Measurements from ENCODE around the gene FERMT3. TPM values are rescaled to one million over a fixed set of nuclear protein-coding genes. Genes with fewer than 3 reads are reported as not detected.

Gene FERMT3
- total and polyA plus RNA-seq, 2 of the 13 experiments (the other 11 are each of a cell fraction or from before 2014, with no cell fraction given), result 0.29 TPM; not detected in 1

DNA sequence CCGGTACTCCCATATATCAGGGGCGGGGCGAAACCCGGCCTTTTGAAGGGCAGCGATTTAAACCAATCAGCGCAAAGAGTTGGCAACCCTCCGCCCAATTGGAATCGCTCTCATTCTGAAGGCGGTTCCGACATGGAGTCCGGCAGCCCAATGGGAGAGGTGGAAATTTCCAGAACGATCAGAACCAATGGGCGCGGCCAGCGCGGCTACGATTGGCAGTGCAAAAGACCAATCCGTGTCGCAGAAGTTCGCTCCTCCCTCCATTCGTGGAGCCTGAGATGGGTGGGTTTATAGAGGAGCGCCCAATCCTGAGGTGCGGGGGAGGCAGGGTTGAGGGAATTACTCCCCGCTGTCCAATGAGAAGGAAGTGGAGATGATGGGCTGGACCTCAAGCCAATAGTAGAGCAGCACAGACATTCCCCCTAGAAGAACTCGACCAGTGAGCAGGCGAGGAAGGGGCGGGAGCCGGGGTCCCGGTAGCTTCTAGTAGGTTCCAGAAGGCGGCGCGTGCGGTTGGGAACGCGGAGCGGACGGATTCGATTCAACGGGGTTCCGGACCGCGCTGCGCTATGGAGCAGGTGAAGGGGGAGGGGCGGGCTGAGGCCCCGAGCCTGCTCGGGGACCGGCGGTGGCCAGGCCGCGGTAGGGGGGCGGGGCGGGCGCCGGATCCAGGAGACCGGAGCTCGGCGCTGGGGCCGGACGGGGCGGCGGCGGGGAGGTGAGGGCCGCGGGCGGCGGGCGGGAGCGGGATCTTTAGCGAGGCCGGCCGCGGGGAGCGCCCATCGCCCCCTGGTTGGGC, 20.6 kb upstream of the FERMT3 start, which contains the start of gene STIP1 (continued):
- TF ChIP-seq ONECUT2 (CRISPR knock-in tag; IDR thresholded peaks at IDR 0.05) (no peak), SNRNP70 (IDR thresholded peaks at IDR 0.05; ENCODE audit: low read depth, low read length) (no peak), KDM2A (CRISPR knock-in tag; IDR thresholded peaks at IDR 0.05; ENCODE audit: borderline replicate concordance, low read depth) (peak; percentile 49; the same call in 1 of the 2 replicates), ZFP36L2 (CRISPR knock-in tag; IDR thresholded peaks at IDR 0.05) (no peak), RXRB (CRISPR knock-in tag; IDR thresholded peaks at IDR 0.05; ENCODE audit: borderline replicate concordance) (peak; percentile 60), TOPORS (CRISPR knock-in tag; IDR thresholded peaks at IDR 0.05) (no peak), MEF2D (CRISPR knock-in tag; IDR thresholded peaks at IDR 0.05) (no peak; the same call in 1 of the 2 replicates), CBX1 (IDR thresholded peaks at IDR 0.05; ENCODE audit: low read depth) (no peak), ZNF75D (CRISPR knock-in tag; IDR thresholded peaks at IDR 0.05; ENCODE audit: borderline replicate concordance) (no peak), MED1 (CRISPR knock-in tag; IDR thresholded peaks at IDR 0.05) (0 out of 2 replicates have a peak, but pooled peaks have one; percentile 35), IKZF1 (IDR thresholded peaks at IDR 0.05) (no peak), PHB2 (IDR thresholded peaks at IDR 0.05; ENCODE audit: partially characterized antibody) (no peak), ATAD3A (CRISPR knock-in tag; IDR thresholded peaks at IDR 0.05) (no peak), DNMT1 (CRISPR knock-in tag; IDR thresholded peaks at IDR 0.05) (no peak), NFIB (CRISPR knock-in tag; IDR thresholded peaks at IDR 0.05; ENCODE audit: borderline replicate concordance) (no peak), MTF1 (CRISPR knock-in tag; IDR thresholded peaks at IDR 0.05) (no peak), KMT2A (CRISPR knock-in tag; IDR thresholded peaks at IDR 0.05) (peak; percentile 42; the same call in 1 of the 2 replicates), ZNF124 (CRISPR knock-in tag; IDR thresholded peaks at IDR 0.05) (no peak)
- TF ChIP-seq, protein P1, sequence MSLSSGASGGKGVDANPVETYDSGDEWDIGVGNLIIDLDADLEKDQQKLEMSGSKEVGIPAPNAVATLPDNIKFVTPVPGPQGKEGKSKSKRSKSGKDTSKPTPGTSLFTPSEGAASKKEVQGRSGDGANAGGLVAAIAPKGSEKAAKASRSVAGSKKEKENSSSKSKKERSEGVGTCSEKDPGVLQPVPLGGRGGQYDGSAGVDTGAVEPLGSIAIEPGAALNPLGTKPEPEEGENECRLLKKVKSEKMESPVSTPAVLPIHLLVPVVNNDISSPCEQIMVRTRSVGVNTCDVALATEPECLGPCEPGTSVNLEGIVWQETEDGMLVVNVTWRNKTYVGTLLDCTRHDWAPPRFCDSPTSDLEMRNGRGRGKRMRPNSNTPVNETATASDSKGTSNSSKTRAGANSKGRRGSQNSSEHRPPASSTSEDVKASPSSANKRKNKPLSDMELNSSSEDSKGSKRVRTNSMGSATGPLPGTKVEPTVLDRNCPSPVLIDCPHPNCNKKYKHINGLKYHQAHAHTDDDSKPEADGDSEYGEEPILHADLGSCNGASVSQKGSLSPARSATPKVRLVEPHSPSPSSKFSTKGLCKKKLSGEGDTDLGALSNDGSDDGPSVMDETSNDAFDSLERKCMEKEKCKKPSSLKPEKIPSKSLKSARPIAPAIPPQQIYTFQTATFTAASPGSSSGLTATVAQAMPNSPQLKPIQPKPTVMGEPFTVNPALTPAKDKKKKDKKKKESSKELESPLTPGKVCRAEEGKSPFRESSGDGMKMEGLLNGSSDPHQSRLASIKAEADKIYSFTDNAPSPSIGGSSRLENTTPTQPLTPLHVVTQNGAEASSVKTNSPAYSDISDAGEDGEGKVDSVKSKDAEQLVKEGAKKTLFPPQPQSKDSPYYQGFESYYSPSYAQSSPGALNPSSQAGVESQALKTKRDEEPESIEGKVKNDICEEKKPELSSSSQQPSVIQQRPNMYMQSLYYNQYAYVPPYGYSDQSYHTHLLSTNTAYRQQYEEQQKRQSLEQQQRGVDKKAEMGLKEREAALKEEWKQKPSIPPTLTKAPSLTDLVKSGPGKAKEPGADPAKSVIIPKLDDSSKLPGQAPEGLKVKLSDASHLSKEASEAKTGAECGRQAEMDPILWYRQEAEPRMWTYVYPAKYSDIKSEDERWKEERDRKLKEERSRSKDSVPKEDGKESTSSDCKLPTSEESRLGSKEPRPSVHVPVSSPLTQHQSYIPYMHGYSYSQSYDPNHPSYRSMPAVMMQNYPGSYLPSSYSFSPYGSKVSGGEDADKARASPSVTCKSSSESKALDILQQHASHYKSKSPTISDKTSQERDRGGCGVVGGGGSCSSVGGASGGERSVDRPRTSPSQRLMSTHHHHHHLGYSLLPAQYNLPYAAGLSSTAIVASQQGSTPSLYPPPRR (CRISPR knock-in tag; IDR thresholded peaks at IDR 0.05; ENCODE audit: borderline replicate concordance), result no peak
- TF ChIP-seq, protein P2, sequence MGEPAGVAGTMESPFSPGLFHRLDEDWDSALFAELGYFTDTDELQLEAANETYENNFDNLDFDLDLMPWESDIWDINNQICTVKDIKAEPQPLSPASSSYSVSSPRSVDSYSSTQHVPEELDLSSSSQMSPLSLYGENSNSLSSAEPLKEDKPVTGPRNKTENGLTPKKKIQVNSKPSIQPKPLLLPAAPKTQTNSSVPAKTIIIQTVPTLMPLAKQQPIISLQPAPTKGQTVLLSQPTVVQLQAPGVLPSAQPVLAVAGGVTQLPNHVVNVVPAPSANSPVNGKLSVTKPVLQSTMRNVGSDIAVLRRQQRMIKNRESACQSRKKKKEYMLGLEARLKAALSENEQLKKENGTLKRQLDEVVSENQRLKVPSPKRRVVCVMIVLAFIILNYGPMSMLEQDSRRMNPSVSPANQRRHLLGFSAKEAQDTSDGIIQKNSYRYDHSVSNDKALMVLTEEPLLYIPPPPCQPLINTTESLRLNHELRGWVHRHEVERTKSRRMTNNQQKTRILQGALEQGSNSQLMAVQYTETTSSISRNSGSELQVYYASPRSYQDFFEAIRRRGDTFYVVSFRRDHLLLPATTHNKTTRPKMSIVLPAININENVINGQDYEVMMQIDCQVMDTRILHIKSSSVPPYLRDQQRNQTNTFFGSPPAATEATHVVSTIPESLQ (CRISPR knock-in tag; conservative IDR thresholded peaks at IDR 0.05), result no peak
- TF ChIP-seq, protein P3, sequence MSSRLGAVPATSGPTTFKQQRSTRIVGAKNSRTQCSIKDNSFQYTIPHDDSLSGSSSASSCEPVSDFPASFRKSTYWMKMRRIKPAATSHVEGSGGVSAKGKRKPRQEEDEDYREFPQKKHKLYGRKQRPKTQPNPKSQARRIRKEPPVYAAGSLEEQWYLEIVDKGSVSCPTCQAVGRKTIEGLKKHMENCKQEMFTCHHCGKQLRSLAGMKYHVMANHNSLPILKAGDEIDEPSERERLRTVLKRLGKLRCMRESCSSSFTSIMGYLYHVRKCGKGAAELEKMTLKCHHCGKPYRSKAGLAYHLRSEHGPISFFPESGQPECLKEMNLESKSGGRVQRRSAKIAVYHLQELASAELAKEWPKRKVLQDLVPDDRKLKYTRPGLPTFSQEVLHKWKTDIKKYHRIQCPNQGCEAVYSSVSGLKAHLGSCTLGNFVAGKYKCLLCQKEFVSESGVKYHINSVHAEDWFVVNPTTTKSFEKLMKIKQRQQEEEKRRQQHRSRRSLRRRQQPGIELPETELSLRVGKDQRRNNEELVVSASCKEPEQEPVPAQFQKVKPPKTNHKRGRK (CRISPR knock-in tag; IDR thresholded peaks at IDR 0.05), result no peak
- TF ChIP-seq, protein P4, sequence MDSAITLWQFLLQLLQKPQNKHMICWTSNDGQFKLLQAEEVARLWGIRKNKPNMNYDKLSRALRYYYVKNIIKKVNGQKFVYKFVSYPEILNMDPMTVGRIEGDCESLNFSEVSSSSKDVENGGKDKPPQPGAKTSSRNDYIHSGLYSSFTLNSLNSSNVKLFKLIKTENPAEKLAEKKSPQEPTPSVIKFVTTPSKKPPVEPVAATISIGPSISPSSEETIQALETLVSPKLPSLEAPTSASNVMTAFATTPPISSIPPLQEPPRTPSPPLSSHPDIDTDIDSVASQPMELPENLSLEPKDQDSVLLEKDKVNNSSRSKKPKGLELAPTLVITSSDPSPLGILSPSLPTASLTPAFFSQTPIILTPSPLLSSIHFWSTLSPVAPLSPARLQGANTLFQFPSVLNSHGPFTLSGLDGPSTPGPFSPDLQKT (CRISPR knock-in tag; IDR thresholded peaks at IDR 0.05; ENCODE audit: borderline replicate concordance), result no peak
